Tibial artery (tissue), 4 donors: ENCODE data around the gene HS1BP3.

Experiments used
- DNase-seq, 2 donors: peaks; one replicate each; pipeline ENCODE4 v3.0.0-alpha.2; 2019
- H3K27ac ChIP-seq, 2 donors: fragments of 200-600 bp; sonication (generic) in 1 of 2; 1 replicate in 1 of 2; 2 replicates in 1 of 2; pipeline ENCODE4 v1.5.1; 2018 to 2019; ENCODE audit warnings: mild to moderate bottlenecking in 1 of 2
- H3K27me3 ChIP-seq, 2 donors: fragments of 200-600 bp; sonication (generic) in 1 of 2; one replicate each; pipeline versions ENCODE4 v1.5.1 to v1.6.0; 2016 to 2019
- H3K36me3 ChIP-seq, 3 donors: fragments of 200-600 bp; sonication (generic) in 2 of 3; one replicate each; pipeline ENCODE4 v1.5.1; 2016 to 2019; ENCODE audit warnings: mild to moderate bottlenecking in 2 of 3
- H3K4me1 ChIP-seq, 4 donors: fragments of 200-600 bp; sonication (generic) in 2 of 4; 1 replicate in 3 of 4; 2 replicates in 1 of 4; pipeline ENCODE4 v1.5.1; 2016 to 2019
- H3K4me3 ChIP-seq, 2 donors: fragments of 200-600 bp; sonication (generic) in 1 of 2; 1 replicate in 1 of 2; 2 replicates in 1 of 2; pipeline ENCODE4 v1.5.1; 2018 to 2019; ENCODE audit warnings: mild to moderate bottlenecking in 2 of 2
- H3K9me3 ChIP-seq, 3 donors: fragments of 200-600 bp; sonication (generic) in 1 of 3; one replicate each; pipeline ENCODE4 v1.5.1; 2016 to 2019
- CTCF ChIP-seq, 2 experiments: fragments of 200-600 bp in 1 of 2; fragments of 450-650 bp in 1 of 2; IDR thresholded peaks; one replicate each; pipeline ENCODE4 v1.5.1; 2017 to 2019; ENCODE audit warnings: antibody characterized with exemption in 2 of 2, mild to moderate bottlenecking in 1 of 2, moderate library complexity in 1 of 2
- intact Hi-C: fragments of 100-400 bp; cut with DNase I; formaldehyde crosslinking; loops from one replicate; pipeline ENCODE4 v1.15.0; 2023; ENCODE audit warnings: low total_unique reads

The HS1BP3 gene

GRCh38 chr2:20663196-20664070 is 12.5 kb upstream of the HS1BP3 start:
- Histone ChIP-seq H3K9me3 (no peaks in the 10 kb centered on the region), H3K4me3 (no peak overlapping the region), H3K27me3 (peaks cover 0 to 9% of the 10 kb centered on the region in 2 donors), H3K36me3 (no peaks in the 10 kb centered on the region), H3K4me1 (peaks cover 0 to 36% (median 27%) of the 10 kb centered on the region in 4 donors), H3K27ac (no peak overlapping the region)
- no peak for TF ChIP-seq CTCF (IDR thresholded peaks at IDR 0.05)
- intact Hi-C loops, result loop anchor here (2.0 to 10.0 kb wide), 4 partner anchors 13 to 381 kb away; partner anchors contain the start of genes APOB and LDAH
- peak in 1 of 2 donors; percentile 54 for DNase-seq

- DNase-seq, result peak in 1 of 2 donors; percentile 58
- H3K27ac ChIP-seq, result no peak overlapping the region
- no peaks in the 10 kb centered on the region for H3K9me3 ChIP-seq
- no peak overlapping the region for H3K4me3 ChIP-seq
- TF ChIP-seq CTCF (IDR thresholded peaks at IDR 0.05), result no peak
- peaks cover 0 to 9% of the 10 kb centered on the region in 2 donors for H3K27me3 ChIP-seq
- intact Hi-C loops, result loop anchor here (2.0 to 10.0 kb wide), 4 partner anchors 14 to 382 kb away; partner anchors contain the start of genes APOB and LDAH
- H3K4me1 ChIP-seq, result peaks cover 0 to 26% (median 19%) of the 10 kb centered on the region in 4 donors
- H3K36me3 ChIP-seq, result no peaks in the 10 kb centered on the region
Observed at GRCh38 chr2:20662308-20662937, 11.5 kb upstream of the HS1BP3 start.

- H3K36me3 ChIP-seq, result no peaks in the 10 kb centered on the region
- H3K27ac ChIP-seq, result no peak overlapping the region
- intact Hi-C loops, result loop anchor here (2.0 to 10.0 kb wide), 4 partner anchors 15 to 383 kb away; partner anchors contain the start of genes APOB and LDAH
- TF ChIP-seq CTCF (IDR thresholded peaks at IDR 0.05), result peak; percentile 95 to 96
- peaks cover 0 to 9% of the 10 kb centered on the region in 2 donors for H3K27me3 ChIP-seq
- H3K4me3 ChIP-seq, result no peak overlapping the region
- peaks cover 0 to 23% (median 19%) of the 10 kb centered on the region in 4 donors for H3K4me1 ChIP-seq
- H3K9me3 ChIP-seq, result no peaks in the 10 kb centered on the region
- DNase-seq, result peak; percentile 63 to 84
Observed at GRCh38 chr2:20661421-20662307, 10.8 kb upstream of the HS1BP3 start.

- TF ChIP-seq CTCF (IDR thresholded peaks at IDR 0.05), result no peak
- Histone ChIP-seq H3K27ac (no peak overlapping the region), H3K4me1 (peaks cover 0 to 18% (median 15%) of the 10 kb centered on the region in 4 donors), H3K36me3 (no peaks in the 10 kb centered on the region), H3K4me3 (no peak overlapping the region), H3K27me3 (peaks cover 0 to 9% of the 10 kb centered on the region in 2 donors), H3K9me3 (no peaks in the 10 kb centered on the region)
- intact Hi-C loops, result loop anchor here (5.0 to 10.0 kb wide), 3 partner anchors 162 to 384 kb away; partner anchors contain the start of genes APOB and LDAH
- DNase-seq, result peak in 1 of 2 donors; percentile 35
Observed at GRCh38 chr2:20660506-20661420, 9.9 kb upstream of the HS1BP3 start.
